IPS DF 4.7 (cell line): ENCODE results near the gene KRT2.

ENCODE experiments used
- DNase-seq: peaks from one replicate; pipeline ENCODE4 v3.0.0-alpha.2; 2013; ENCODE audit warnings: low spot score; ENCODE audit errors: extremely low read depth

The KRT2 gene

GRCh38 chr12:52667509-52667908, 15.5 kb upstream of the KRT2 start:
- no peak for DNase-seq

GRCh38 chr12:52666471-52666870, 14.5 kb upstream of the KRT2 start:
- DNase-seq, result no peak

GRCh38 chr12:52663420-52663819, 11.4 kb upstream of the KRT2 start:
- DNase-seq, result no peak

- DNase-seq, result no peak
Measured at GRCh38 chr12:52662918-52663229, 10.9 kb upstream of the KRT2 start.

GRCh38 chr12:52662093-52662917, 10.3 kb upstream of the KRT2 start:
- DNase-seq, result no peak

- DNase-seq, result no peak
Measured at GRCh38 chr12:52661668-52662067, 9.7 kb upstream of the KRT2 start.

- no peak for DNase-seq
Measured at GRCh38 chr12:52660934-52661499, 9.0 kb upstream of the KRT2 start.

GRCh38 chr12:52659951-52660350, 7.9 kb upstream of the KRT2 start:
- DNase-seq, result no peak

GRCh38 chr12:52659395-52659794, 7.4 kb upstream of the KRT2 start:
- DNase-seq, result no peak

GRCh38 chr12:52658196-52658595, 6.2 kb upstream of the KRT2 start:
- no peak for DNase-seq

GRCh38 chr12:52657250-52657902, 5.4 kb upstream of the KRT2 start:
- DNase-seq, result no peak

- DNase-seq, result no peak
Measured at GRCh38 chr12:52656616-52657015, 4.6 kb upstream of the KRT2 start.

- no peak for DNase-seq
Measured at GRCh38 chr12:52655720-52656124, 3.7 kb upstream of the KRT2 start.

GRCh38 chr12:52655251-52655650, 3.2 kb upstream of the KRT2 start:
- no peak for DNase-seq

- DNase-seq, result no peak
Measured at GRCh38 chr12:52650520-52651081, 1.4 kb downstream of the KRT2 start.

- no peak for DNase-seq
Measured at GRCh38 chr12:52649066-52649465, 2.9 kb downstream of the KRT2 start.

GRCh38 chr12:52648012-52648550, 3.9 kb downstream of the KRT2 start:
- no peak for DNase-seq

GRCh38 chr12:52647601-52648000, 4.4 kb downstream of the KRT2 start:
- DNase-seq, result no peak

- DNase-seq, result no peak
Measured at GRCh38 chr12:52646613-52647012, 5.4 kb downstream of the KRT2 start.

- DNase-seq, result no peak
Measured at GRCh38 chr12:52645982-52646381, 6.0 kb downstream of the KRT2 start.

GRCh38 chr12:52645120-52645761, 6.8 kb downstream of the KRT2 start:
- no peak for DNase-seq

- no peak for DNase-seq
Measured at GRCh38 chr12:52644078-52644415, 8.0 kb downstream of the KRT2 start.
